HUES64 (cell line): ENCODE results near the gene GDI1.

Experiments
- H3K27ac ChIP-seq: 2 replicates; pipeline ENCODE4 v1.7.0; 2013; ENCODE audit warnings: low read depth, low read length, inconsistent platforms
- H3K27me3 ChIP-seq: 2 replicates; pipeline ENCODE4 v1.6.1; 2013; ENCODE audit warnings: mild to moderate bottlenecking, low read length; ENCODE audit not compliant: insufficient read depth
- H3K36me3 ChIP-seq: 2 replicates; pipeline ENCODE4 v1.6.1; 2013; ENCODE audit warnings: mild to moderate bottlenecking, low read length; ENCODE audit not compliant: insufficient read depth
- H3K4me1 ChIP-seq: 2 replicates; pipeline ENCODE4 v1.6.1; 2013; ENCODE audit warnings: mild to moderate bottlenecking, low read length, moderate library complexity; ENCODE audit not compliant: insufficient read depth
- H3K4me3 ChIP-seq: 2 replicates; pipeline ENCODE4 v1.5.1; 2013; ENCODE audit warnings: mild to moderate bottlenecking, low read length, moderate library complexity
- H3K9ac ChIP-seq: 2 replicates; pipeline ENCODE4 v1.6.1; 2013; ENCODE audit warnings: mild to moderate bottlenecking, low read depth, low read length
- H3K9me3 ChIP-seq: 2 replicates; pipeline ENCODE4 v1.6.1; 2013; ENCODE audit warnings: low read depth, low read length; ENCODE audit not compliant: insufficient read depth
- WGBS: fragments of 150-250, 120-280 bp; methylation state at CpG from one replicate; pipeline ENCODE4 v1.1.7; 2013; ENCODE audit warnings: missing lambda C conversion rate; 5-methylcytosine and 5-hydroxymethylcytosine counted together

GDI1 gene

DNA sequence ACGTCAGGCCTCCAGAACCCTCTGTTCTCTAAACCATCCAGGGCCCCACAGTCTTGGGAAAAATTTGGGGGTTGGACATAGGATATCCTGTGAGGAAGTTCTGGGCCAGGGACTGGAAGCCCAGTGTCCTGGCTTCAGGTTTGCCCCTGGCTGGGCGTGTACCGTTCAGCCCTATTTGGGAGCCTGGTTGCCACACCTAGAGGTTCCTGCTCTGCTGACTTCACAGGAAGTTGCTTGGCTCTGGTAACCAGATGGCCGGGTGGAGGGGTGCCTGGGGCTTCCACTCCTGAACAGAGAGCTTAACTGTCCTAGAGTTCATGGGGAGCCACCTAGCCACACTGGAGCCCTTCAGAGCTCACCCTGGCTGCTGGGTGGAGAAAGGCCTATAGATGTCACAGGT, 24.5 kb upstream of the GDI1 start:
- WGBS, result 83% methylated on average over 3 of the region's 4 CpGs
- H3K27ac ChIP-seq, result no peak overlapping the region
- peaks cover 4% of the 10 kb centered on the region; the same call in 1 of the 2 replicates for H3K4me1 ChIP-seq
- no peak overlapping the region for H3K9ac ChIP-seq
- peaks cover 6% of the 10 kb centered on the region for H3K36me3 ChIP-seq
- peak overlapping the region; percentile 76 for H3K4me3 ChIP-seq
- no peaks in the 10 kb centered on the region for H3K27me3 ChIP-seq
- no peaks in the 10 kb centered on the region for H3K9me3 ChIP-seq

DNA sequence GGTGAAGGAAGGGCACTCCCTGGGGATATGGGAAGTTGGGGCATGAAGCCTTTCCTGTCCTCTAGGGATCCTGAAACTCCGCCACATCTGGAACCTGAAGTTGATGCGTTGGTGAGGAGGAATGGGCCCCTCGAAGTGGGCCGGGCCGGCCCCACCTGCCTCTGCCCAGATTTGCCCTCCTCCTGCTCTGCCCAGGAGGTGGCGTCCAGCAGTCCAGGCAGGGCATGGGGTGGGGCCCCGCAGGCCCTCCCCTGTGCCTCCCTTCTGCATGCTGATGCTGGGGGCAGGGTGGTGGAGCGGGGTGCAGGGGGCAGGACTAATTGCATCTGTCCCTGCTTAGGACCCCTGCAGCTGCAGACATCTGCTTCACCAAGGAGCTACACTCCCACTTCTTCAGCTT, 23.8 kb upstream of the GDI1 start:
- H3K27ac ChIP-seq, result no peak overlapping the region
- H3K4me3 ChIP-seq, result no peak overlapping the region
- 94% methylated on average over 6 of the region's 8 CpGs for WGBS
- peaks cover 6% of the 10 kb centered on the region for H3K36me3 ChIP-seq
- H3K4me1 ChIP-seq, result peaks cover 4% of the 10 kb centered on the region; the same call in 1 of the 2 replicates
- no peaks in the 10 kb centered on the region for H3K27me3 ChIP-seq
- no peaks in the 10 kb centered on the region for H3K9me3 ChIP-seq
- H3K9ac ChIP-seq, result no peak overlapping the region

DNA sequence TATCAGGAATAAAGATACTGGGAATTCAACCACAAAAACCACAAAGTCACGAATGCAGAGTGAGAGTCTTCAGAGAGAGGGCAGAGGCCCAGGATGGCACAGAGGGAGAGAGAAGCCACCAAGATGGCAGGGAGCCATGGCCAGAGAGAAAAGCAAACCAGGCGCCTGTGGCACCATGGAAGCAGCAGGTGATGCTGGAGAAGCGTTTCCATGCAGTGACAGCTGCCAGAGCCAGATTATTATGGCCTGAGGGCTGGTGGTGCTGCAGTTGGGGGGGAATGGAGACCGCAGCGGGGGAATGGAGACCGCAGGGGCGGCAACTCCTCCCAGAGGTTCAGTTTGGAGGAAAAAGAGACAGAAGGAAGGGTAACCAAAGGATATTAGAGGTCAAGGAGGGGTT, 19.8 kb upstream of the GDI1 start:
- Histone ChIP-seq H3K27ac (no peak overlapping the region), H3K4me1 (peaks cover 4% of the 10 kb centered on the region; the same call in 1 of the 2 replicates), H3K27me3 (no peaks in the 10 kb centered on the region), H3K9ac (no peak overlapping the region), H3K9me3 (no peaks in the 10 kb centered on the region), H3K4me3 (no peak overlapping the region), H3K36me3 (peaks cover 6% of the 10 kb centered on the region)
- 91% methylated on average over 7 of the region's 7 CpGs for WGBS

DNA sequence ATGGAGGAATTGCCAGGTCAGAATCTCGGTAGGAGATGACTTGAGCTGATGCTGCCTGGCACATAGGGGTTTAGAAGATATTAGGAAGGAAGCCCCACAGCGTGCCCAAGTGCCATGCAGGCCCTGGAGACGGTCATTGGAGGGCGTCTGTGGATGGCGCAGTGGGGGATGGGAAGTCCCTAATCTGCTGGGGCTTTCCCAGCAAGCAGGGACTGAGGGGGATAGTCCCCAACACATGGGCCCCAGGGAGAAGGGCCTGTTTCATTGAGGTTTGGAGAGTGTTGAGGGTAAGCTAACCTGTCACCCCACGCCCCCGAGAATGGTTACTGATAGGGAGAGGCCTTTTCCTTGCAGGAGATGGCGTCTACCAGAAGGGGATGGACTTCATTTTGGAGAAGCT, 17.8 kb upstream of the GDI1 start:
- Histone ChIP-seq H3K9ac (no peak overlapping the region), H3K9me3 (no peaks in the 10 kb centered on the region), H3K27ac (no peak overlapping the region), H3K36me3 (no peaks in the 10 kb centered on the region), H3K4me1 (no peaks in the 10 kb centered on the region), H3K4me3 (no peak overlapping the region), H3K27me3 (no peaks in the 10 kb centered on the region)
- WGBS, result 93% methylated on average over 8 of the region's 8 CpGs

DNA sequence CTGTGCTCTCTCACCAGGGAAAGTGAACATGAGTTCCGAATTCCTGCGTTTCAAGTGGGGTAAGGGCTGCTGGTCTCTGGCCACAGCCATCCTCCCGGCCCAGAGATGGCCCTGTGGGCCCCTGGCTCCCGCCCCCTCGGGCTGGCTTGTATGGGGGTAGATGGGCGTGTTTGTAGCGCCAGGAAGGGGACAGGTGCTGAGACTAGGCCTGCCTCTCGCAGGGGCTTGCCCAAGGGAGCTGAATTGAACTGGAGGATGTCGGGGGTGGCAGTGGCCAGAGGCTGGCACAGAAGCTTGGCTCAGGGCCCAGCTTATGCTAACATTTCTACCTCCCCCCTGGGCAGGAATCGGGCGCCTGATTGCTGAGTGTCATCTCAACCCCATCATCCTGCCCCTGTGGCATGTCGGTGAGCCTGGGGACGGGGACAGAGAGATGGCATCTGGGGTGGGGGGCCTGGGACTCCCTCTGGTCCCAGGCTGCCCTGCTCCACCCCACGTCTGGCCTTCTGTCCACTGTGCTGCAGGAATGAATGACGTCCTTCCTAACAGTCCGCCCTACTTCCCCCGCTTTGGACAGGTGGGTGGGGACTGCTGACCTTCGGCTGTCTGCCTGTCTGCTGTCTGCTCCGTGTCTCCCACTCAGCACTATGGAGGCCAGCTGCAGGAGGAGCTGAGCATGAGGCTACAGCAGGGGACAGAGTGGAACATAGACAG, 17.1 kb upstream of the GDI1 start:
- Histone ChIP-seq H3K36me3 (no peaks in the 10 kb centered on the region), H3K27me3 (no peaks in the 10 kb centered on the region), H3K4me1 (no peaks in the 10 kb centered on the region), H3K4me3 (no peak overlapping the region), H3K27ac (no peak overlapping the region), H3K9me3 (no peaks in the 10 kb centered on the region), H3K9ac (no peak overlapping the region)
- 94% methylated on average over 19 of the region's 19 CpGs for WGBS

DNA sequence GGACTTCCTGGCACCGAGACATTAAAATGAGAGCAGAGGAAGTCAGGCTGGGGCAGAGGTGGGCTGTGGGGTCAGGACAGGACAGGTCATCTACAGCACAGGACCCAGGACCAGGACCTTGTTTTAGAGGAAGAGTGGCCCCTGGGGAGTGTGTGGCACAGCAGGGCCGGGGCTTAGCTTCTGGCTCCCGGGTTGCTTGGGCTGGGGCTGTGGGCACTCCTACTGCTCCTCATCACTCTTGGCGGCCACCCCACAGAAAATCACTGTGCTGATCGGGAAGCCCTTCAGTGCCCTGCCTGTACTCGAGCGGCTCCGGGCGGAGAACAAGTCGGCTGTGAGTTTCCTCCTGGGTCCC, 16.6 kb upstream of the GDI1 start:
- Histone ChIP-seq H3K27me3 (no peaks in the 10 kb centered on the region), H3K4me3 (no peak overlapping the region), H3K9me3 (no peaks in the 10 kb centered on the region), H3K36me3 (no peaks in the 10 kb centered on the region), H3K9ac (no peak overlapping the region), H3K27ac (no peak overlapping the region), H3K4me1 (no peaks in the 10 kb centered on the region)
- 95% methylated on average over 10 of the region's 10 CpGs for WGBS

DNA sequence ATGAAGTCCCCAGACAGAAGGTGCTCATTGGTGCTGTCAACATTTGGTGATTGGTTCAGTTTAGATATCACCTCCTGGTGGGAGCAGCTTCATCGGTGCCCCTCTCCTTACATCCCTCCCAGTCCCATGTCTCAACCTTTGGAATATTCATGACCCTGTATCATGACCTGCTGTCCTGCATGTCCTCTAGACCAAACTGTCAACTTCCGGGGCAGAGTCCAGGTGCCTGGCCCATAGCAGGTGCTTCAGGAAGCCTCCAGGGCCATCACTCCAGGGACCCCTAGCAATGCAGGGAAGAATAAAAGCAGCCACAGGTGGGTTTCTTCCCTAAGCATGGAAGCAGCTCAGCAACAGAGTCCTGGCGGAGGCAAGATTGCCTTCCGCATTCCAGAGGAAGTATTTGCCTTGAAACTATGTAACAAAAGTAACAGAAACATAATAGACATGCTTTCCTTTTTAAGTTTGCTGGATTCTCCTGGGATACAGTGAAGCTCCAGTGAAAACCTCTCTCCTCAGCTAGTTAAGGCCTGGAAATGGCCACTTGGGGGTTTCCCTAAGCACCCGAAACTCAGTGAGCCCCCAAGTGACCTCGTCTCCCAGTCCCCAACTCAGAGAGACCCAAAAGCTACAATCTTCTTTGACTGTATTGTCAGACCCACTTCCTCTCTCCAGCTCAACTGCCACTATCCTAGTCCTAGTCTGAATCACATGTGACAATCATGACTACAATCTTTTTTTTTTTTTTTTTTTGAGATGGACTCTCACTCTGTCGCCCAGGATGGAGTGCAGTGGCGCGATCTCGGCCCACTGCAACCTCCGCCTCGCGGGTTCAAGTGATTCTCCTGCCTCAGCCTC, 9.8 kb upstream of the GDI1 start:
- 0 out of 2 replicates have a peak, but pooled peaks cover 5% of the 10 kb centered on the region for H3K36me3 ChIP-seq
- no peaks in the 10 kb centered on the region for H3K9me3 ChIP-seq
- H3K4me1 ChIP-seq, result no peaks in the 10 kb centered on the region
- H3K9ac ChIP-seq, result no peak overlapping the region
- no peak overlapping the region; the same call in 1 of the 2 replicates for H3K27ac ChIP-seq
- no peaks in the 10 kb centered on the region for H3K27me3 ChIP-seq
- 92% methylated on average over 13 of the region's 13 CpGs for WGBS
- no peak overlapping the region for H3K4me3 ChIP-seq

DNA sequence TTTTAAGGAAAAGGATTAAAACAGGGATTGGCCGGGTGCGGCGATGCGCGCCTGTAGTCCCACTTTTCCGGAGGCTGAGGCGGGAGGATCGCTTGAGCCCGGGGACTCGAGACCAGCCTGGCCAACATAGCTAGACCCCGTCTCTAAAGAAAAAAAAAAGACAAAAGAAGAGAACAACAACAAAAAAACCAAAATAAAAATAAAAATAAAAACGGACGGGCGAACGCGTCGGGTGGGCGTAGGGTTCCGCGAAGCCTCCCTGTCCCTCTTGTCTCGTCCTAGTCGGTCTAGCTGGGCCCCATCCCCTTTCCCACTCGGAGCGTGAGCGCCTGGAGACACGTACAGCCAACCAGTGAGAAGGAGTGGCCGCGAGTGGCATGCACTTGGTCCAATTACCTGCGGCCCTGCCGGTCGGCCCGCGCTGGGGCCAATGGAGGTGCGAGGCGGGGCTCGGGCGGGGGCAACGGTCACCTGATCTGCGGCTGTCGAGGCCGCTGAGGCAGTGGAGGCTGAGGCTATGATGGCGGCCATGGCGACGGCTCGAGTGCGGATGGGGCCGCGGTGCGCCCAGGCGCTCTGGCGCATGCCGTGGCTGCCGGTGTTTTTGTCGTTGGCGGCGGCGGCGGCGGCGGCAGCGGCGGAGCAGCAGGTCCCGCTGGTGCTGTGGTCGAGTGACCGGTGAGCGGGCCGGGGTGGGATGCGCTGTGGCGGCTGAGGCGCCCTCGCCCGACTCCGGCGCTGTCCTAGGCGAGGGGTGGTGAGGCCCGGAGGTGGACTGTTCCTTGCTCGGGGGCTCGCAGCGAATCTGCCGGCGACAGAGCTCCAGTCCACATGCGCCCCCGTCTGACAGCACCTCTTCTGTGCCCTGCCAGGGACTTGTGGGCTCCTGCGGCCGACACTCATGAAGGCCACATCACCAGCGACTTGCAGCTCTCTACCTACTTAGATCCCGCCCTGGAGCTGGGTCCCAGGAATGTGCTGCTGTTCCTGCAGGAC, 8.5 kb upstream of the GDI1 start, which contains the start of gene ATP6AP1:
Gene ATP6AP1, plus strand, starts transcription at position 502 of the 996 bp plus-strand sequence. Its CDS starts 16 bp downstream, at position 518.
- 12% methylated on average over 86 of the region's 87 CpGs for WGBS
- Histone ChIP-seq H3K9ac (peak within 1 kb of the TSS; percentile 57), H3K9me3 (no peaks in the 10 kb centered on the region), H3K27me3 (no peaks in the 10 kb centered on the region), H3K36me3 (peaks cover 7% of the 10 kb centered on the region; the same call in 1 of the 2 replicates), H3K4me3 (peak within 1 kb of the TSS; percentile 71), H3K4me1 (no peaks in the 10 kb centered on the region), H3K27ac (0 out of 2 replicates have a peak within 1 kb of the TSS, but pooled peaks have one; percentile 13)

DNA sequence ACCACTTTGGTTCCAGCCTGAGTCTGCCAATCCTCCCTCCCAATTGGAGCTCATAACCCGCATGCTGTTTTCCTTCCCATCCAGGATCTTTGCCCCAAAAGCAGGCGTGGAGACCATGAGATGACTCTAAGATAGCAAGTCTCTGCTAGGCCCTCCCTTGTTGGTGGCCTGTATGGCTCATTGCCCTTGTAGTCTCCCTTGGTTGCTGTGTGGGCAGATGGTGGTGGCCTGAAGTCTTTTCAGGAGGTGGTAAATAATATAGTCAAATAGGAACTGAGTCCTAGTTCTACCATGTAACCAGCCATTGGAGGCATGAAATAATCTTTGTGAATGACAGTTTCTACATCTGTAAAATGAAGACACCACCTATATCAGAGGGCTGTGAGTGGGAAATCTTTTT, 7.2 kb upstream of the GDI1 start:
- no peak overlapping the region for H3K9ac ChIP-seq
- 95% methylated on average over 2 of the region's 2 CpGs for WGBS
- no peaks in the 10 kb centered on the region for H3K27me3 ChIP-seq
- H3K36me3 ChIP-seq, result peaks cover 14% of the 10 kb centered on the region
- H3K4me3 ChIP-seq, result peak overlapping the region; percentile 71
- H3K9me3 ChIP-seq, result no peaks in the 10 kb centered on the region
- no peaks in the 10 kb centered on the region for H3K4me1 ChIP-seq
- H3K27ac ChIP-seq, result no peak overlapping the region

DNA sequence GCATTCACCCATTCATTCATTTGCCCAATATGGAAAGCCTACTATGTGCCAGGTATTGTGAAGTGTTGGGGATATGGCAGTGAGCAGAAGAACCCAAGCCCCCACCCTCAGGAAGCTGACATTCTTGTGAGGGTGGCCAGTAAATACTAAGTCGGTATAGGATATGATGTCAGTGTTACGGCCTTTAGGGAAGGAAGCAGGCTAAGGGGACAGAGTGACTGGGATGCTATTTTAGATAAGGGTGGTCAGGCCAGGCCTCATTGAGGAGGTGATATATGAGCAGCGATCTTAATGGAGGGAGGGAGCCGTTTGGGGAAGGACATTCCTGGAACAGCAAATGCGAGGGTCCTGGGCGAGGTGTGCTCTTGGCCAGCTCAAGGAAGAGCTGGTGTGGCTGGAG, 6.5 kb upstream of the GDI1 start:
- H3K4me3 ChIP-seq, result no peak overlapping the region
- no peaks in the 10 kb centered on the region for H3K27me3 ChIP-seq
- H3K9ac ChIP-seq, result no peak overlapping the region
- no peak overlapping the region for H3K27ac ChIP-seq
- no peaks in the 10 kb centered on the region for H3K4me1 ChIP-seq
- H3K9me3 ChIP-seq, result no peaks in the 10 kb centered on the region
- peaks cover 20% of the 10 kb centered on the region for H3K36me3 ChIP-seq
- WGBS, result 83% methylated on average over 6 of the region's 6 CpGs
